Astrocyte of the cerebellum (primary cell): ENCODE measurements around the gene DMAP1.
"Not testable (repeated sequence)": the region's sequence is repeated elsewhere in the genome, so short reads cannot be mapped to it uniquely, and the experiment has no call there.

Experiments
- DNase-seq: peaks from one replicate; pipeline ENCODE4 v3.0.0-alpha.2; 2011; ENCODE audit warnings: low read depth
- H3K4me3 ChIP-seq: 2 replicates; pipeline ENCODE4 v1.5.1; 2011; ENCODE audit warnings: mild to moderate bottlenecking, low read depth, low read length, moderate library complexity
- in situ Hi-C: cut with HindIII; loops from 2 replicates; pipeline ENCODE4 v1.10.0; 2017; ENCODE audit warnings: low sequenced_read_pairs
- TF ChIP-seq, protein P1 (sequence below): IDR thresholded peaks from 2 replicates; pipeline ENCODE4 v1.5.1; 2012; ENCODE audit warnings: low read length, low read depth, moderate library complexity, mild to moderate bottlenecking; ENCODE audit errors: missing control alignments

Gene DMAP1, protein sequence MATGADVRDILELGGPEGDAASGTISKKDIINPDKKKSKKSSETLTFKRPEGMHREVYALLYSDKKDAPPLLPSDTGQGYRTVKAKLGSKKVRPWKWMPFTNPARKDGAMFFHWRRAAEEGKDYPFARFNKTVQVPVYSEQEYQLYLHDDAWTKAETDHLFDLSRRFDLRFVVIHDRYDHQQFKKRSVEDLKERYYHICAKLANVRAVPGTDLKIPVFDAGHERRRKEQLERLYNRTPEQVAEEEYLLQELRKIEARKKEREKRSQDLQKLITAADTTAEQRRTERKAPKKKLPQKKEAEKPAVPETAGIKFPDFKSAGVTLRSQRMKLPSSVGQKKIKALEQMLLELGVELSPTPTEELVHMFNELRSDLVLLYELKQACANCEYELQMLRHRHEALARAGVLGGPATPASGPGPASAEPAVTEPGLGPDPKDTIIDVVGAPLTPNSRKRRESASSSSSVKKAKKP

DNA sequence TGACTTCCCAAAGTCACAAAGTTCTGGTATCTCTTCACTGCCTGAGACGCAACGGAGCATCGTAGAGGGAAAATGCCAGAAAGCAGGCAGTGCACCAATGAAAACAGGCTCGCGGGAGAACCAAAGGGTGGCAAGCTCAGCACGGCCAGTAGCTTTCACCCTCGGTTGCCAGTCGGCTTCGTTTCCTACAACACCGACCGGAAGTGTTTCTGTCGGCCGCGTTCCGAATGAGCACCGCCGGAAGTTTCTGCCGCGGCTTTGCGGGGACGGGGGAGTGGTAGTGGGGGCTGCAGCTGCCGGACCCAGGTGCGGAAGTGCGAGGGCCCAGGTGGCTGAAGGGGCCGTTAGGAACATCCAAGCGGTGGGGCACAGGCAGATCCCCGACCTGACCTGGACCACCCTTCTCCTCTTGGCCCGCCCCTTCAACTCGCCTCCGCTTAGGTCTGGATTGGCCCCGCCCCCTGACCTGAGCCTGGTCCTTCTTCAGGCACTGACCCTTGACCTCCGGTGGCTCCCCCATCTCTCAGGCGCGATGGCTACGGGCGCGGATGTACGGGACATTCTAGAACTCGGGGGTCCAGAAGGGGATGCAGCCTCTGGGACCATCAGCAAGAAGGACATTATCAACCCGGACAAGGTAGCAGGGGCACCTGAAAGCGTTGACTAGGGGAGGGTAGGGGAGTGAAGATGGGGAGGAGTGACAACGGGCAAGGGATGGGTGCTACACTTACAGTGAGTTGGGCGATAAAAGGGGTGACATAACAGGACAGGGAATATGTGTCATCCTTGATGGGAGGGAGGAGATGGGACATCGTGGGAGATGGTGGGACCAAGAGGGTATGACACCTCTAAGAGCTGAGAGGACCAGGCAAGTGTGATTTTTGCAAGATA is at the start of gene DMAP1:
Gene DMAP1, plus strand, starts transcription at position 250 of the 891 bp plus-strand sequence. Its CDS starts 283 bp downstream, at position 533.
- peak within 1 kb of the TSS; percentile 95 for H3K4me3 ChIP-seq
- peak; percentile 66 for DNase-seq
- TF ChIP-seq, protein P1, sequence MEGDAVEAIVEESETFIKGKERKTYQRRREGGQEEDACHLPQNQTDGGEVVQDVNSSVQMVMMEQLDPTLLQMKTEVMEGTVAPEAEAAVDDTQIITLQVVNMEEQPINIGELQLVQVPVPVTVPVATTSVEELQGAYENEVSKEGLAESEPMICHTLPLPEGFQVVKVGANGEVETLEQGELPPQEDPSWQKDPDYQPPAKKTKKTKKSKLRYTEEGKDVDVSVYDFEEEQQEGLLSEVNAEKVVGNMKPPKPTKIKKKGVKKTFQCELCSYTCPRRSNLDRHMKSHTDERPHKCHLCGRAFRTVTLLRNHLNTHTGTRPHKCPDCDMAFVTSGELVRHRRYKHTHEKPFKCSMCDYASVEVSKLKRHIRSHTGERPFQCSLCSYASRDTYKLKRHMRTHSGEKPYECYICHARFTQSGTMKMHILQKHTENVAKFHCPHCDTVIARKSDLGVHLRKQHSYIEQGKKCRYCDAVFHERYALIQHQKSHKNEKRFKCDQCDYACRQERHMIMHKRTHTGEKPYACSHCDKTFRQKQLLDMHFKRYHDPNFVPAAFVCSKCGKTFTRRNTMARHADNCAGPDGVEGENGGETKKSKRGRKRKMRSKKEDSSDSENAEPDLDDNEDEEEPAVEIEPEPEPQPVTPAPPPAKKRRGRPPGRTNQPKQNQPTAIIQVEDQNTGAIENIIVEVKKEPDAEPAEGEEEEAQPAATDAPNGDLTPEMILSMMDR: no peak
- in situ Hi-C loops: no loop called here

DNA sequence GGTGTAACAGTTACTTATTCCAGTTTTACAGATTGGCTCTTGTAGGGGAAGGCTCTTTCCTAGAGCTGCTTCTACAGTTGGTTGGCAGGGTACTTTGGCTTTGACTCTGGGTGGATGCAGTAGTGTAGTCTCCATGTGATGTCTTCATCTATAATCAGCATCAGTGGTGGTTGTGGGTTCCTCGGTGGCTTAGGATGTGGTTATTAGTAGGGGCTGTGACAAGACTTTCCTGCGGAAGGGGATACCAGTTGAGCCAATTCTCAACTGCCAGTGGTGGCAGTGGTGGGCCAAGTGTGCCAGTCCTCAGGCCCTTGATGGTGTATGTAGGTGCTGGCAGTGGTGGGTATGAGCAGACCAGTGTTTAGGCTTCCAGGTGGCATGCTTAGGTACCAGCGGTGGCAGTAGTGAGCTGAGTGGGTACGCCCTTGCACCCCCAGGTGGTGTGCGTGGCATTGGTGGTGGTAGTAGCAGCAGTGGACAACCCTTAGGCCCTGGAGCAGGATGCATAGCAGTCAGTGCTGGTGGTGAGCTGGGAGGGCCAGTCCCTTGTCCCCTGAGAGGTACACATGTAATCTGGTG is 44.7 kb upstream of the DMAP1 start:
- DNase-seq: no peak
- TF ChIP-seq, protein P1: no peak
- no peak overlapping the region for H3K4me3 ChIP-seq
- in situ Hi-C loops: no loop called here

DNA sequence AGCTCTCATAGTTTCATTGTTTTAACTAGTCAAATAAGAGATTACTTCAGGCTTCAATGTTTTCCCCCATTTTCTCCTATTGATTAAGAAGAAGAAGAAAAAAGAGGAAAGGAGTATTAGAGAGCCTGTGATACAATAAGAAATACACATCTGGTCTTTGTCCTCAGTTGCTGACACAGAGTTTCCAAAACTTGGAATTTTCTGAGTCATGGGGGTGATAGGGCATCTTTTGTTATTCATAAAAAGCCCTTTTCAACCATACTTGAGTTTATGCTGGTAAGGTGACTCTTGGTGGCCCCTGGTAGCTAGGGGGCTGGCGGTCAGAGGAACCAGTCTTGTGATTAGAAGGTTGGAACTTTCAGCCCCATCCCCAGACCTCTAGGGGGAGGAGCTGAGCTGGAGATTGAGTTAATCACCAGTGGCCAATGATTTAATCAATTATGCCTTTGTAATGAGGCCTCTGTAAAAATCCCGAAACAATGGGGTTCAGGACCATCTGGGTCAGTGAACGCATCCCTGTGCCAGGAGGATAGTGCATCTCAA is 42.9 kb upstream of the DMAP1 start:
- TF ChIP-seq, protein P1: no peak
- H3K4me3 ChIP-seq: no peak overlapping the region
- in situ Hi-C loops: no loop called here
- DNase-seq: no peak

DNA sequence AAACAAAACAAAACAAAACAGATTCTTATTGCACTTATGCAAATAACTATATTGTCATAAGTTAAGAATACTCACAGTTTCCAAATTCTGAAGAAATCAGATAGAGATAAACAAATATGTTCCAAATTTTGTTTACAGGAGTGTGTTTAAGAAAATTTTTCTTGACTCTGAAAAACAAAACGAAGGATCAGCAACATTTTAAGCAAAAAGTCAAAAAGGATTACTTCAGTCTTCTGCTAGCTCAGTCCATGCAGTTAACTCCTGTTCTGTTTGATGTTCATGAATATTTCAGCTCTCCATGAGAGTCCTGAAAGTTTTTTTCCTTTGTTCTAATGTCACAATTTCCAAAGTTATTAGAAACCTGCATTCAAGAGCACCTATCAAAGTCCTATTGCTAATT is 38.6 kb upstream of the DMAP1 start:
- H3K4me3 ChIP-seq: no peak overlapping the region
- TF ChIP-seq, protein P1: no peak
- in situ Hi-C loops: no loop called here
- no peak for DNase-seq

DNA sequence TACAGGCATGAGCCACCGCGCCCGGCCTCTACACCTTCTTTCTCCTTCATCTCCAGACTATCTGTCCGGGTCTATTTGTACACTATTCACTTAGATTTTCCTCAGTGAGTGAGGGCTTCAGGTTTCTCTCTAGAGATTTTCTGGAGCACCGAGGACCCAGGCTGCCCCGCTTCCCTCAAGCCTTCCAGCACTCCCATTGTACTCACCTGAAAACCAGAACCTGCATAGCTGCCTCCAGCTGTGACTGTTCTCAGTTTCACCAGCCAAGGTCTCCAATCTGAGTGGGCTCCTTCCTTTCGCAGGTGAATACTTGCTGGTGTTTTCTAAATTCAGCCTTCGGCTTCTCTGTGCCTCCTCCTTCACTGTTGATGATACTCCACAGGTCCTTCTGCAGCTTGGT is 12.9 kb upstream of the DMAP1 start:
- DNase-seq: no peak
- TF ChIP-seq, protein P1: no peak
- in situ Hi-C loops: no loop called here
- no peak overlapping the region for H3K4me3 ChIP-seq

DNA sequence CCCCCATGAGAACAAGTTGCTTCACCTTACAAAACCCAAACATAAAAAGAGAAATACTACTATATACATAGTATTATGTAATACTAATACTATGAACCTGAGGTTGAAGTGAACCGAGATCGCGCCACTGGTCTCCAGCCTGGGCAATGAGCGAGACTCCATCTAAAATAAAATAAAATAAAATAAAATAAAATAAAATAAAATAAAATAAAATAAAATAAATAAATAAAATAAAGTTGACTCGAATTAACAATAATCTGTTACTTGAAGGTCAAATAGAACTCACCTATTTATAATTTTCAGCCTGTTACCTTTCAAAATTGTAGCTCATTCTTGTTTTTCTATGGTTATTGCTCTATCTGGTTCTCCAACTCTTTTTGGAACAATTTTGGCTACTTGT is 6.7 kb upstream of the DMAP1 start:
- in situ Hi-C loops, DNase-seq, H3K4me3 ChIP-seq: not testable (repeated sequence)
